ENCODE measurements around the gene PLPPR3.
"Not testable (repeated sequence)": the region's sequence is repeated elsewhere in the genome, so short reads cannot be mapped to it uniquely, and the experiment has no call there.

PLPPR3 gene

GRCh38 chr19:843180-843835, 21.6 kb upstream of the PLPPR3 start:
- ATAC-seq (ENCODE audit: low read depth): peak; percentile 62; the same call in 2 of the 3 replicates
- TF ChIP-seq CTCF (IDR thresholded peaks at IDR 0.05; ENCODE audit: poor library complexity, severe bottlenecking): no peak
- no peaks in the 10 kb centered on the region for H3K36me3 ChIP-seq (ENCODE audit: low read depth)
- H3K9me3 ChIP-seq (ENCODE audit: severe bottlenecking): no peaks in the 10 kb centered on the region
- peaks cover 39% of the 10 kb centered on the region for H3K27me3 ChIP-seq (ENCODE audit: insufficient read depth, poor library complexity, severe bottlenecking)
- DNase-seq (ENCODE audit: low spot score): no peak
- H3K4me3 ChIP-seq (ENCODE audit: severe bottlenecking): no peak overlapping the region
- no peak overlapping the region for H3K27ac ChIP-seq (ENCODE audit: poor library complexity, severe bottlenecking)
- H3K4me1 ChIP-seq (ENCODE audit: insufficient read depth, poor library complexity, severe bottlenecking): no peaks in the 10 kb centered on the region

GRCh38 chr19:842802-843179, 21.0 kb upstream of the PLPPR3 start:
- H3K4me1 ChIP-seq (ENCODE audit: insufficient read depth, poor library complexity, severe bottlenecking); DNase-seq (ENCODE audit: low spot score); H3K9me3 ChIP-seq (ENCODE audit: severe bottlenecking); H3K36me3 ChIP-seq (ENCODE audit: low read depth); ATAC-seq (ENCODE audit: low read depth); H3K4me3 ChIP-seq (ENCODE audit: severe bottlenecking); H3K27ac ChIP-seq (ENCODE audit: poor library complexity, severe bottlenecking): not testable (repeated sequence)
- H3K27me3 ChIP-seq (ENCODE audit: insufficient read depth, poor library complexity, severe bottlenecking): peaks cover 37% of the 10 kb centered on the region

- no peak for TF ChIP-seq CTCF (IDR thresholded peaks at IDR 0.05; ENCODE audit: poor library complexity, severe bottlenecking)
- no peak for DNase-seq (ENCODE audit: low spot score)
- H3K27ac ChIP-seq (ENCODE audit: poor library complexity, severe bottlenecking): no peak within 1 kb of the TSS
- H3K27me3 ChIP-seq (ENCODE audit: insufficient read depth, poor library complexity, severe bottlenecking): peaks cover 30% of the 10 kb centered on the region
- H3K9me3 ChIP-seq (ENCODE audit: severe bottlenecking): no peaks in the 10 kb centered on the region
- no peak for ATAC-seq (ENCODE audit: low read depth)
- H3K4me3 ChIP-seq (ENCODE audit: severe bottlenecking): no peak within 1 kb of the TSS
- no peaks in the 10 kb centered on the region for H3K4me1 ChIP-seq (ENCODE audit: insufficient read depth, poor library complexity, severe bottlenecking)
- no peaks in the 10 kb centered on the region for H3K36me3 ChIP-seq (ENCODE audit: low read depth)
Observed at GRCh38 chr19:840519-841206, 18.9 kb upstream of the PLPPR3 start, which contains the start of gene PRTN3. Gene PRTN3, plus strand, starts transcription at chr19:840999. Its CDS starts 10 bp downstream, at chr19:841009.

- Histone ChIP-seq H3K4me3 (ENCODE audit: severe bottlenecking) (no peak overlapping the region), H3K36me3 (ENCODE audit: low read depth) (no peaks in the 10 kb centered on the region), H3K4me1 (ENCODE audit: insufficient read depth, poor library complexity, severe bottlenecking) (no peaks in the 10 kb centered on the region), H3K27ac (ENCODE audit: poor library complexity, severe bottlenecking) (no peak overlapping the region), H3K27me3 (ENCODE audit: insufficient read depth, poor library complexity, severe bottlenecking) (peaks cover 5% of the 10 kb centered on the region), H3K9me3 (ENCODE audit: severe bottlenecking) (no peaks in the 10 kb centered on the region)
- peak; percentile 61 for DNase-seq (ENCODE audit: low spot score)
- no peak for TF ChIP-seq CTCF (IDR thresholded peaks at IDR 0.05; ENCODE audit: poor library complexity, severe bottlenecking)
- ATAC-seq (ENCODE audit: low read depth): no peak
Observed at GRCh38 chr19:835210-835810, 13.6 kb upstream of the PLPPR3 start.

- no peaks in the 10 kb centered on the region for H3K36me3 ChIP-seq (ENCODE audit: low read depth)
- no peak for DNase-seq (ENCODE audit: low spot score)
- ATAC-seq (ENCODE audit: low read depth): no peak
- no peak overlapping the region for H3K27ac ChIP-seq (ENCODE audit: poor library complexity, severe bottlenecking)
- H3K4me3 ChIP-seq (ENCODE audit: severe bottlenecking): no peak overlapping the region
- H3K4me1 ChIP-seq (ENCODE audit: insufficient read depth, poor library complexity, severe bottlenecking): no peaks in the 10 kb centered on the region
- peaks cover 5% of the 10 kb centered on the region for H3K27me3 ChIP-seq (ENCODE audit: insufficient read depth, poor library complexity, severe bottlenecking)
- H3K9me3 ChIP-seq (ENCODE audit: severe bottlenecking): no peaks in the 10 kb centered on the region
- no peak for TF ChIP-seq CTCF (IDR thresholded peaks at IDR 0.05; ENCODE audit: poor library complexity, severe bottlenecking)
Observed at GRCh38 chr19:834216-834615, 12.5 kb upstream of the PLPPR3 start.
